HepG2 (cell line): ENCODE data around the gene TOMM22. TPM values are rescaled to one million over a fixed set of nuclear protein-coding genes. Genes with fewer than 3 reads are reported as not detected.

Experiments used
- GABPB1 ChIP-seq: IDR thresholded peaks from 2 replicates; pipeline ENCODE4 v1.6.1; 2016; ENCODE audit warnings: mild to moderate bottlenecking, missing genetic modification reagents, moderate library complexity, missing compliant biosample characterization
- JDP2 ChIP-seq: sonication (generic); formaldehyde crosslinking; IDR thresholded peaks from 2 replicates; pipeline ENCODE4 v1.8.1; 2022; ENCODE audit warnings: missing genetic modification reagents, borderline replicate concordance
- KLF9 ChIP-seq: IDR thresholded peaks from 2 replicates; pipeline ENCODE4 v1.6.1; 2016; ENCODE audit warnings: low read depth
- MATR3 ChIP-seq: sonication (generic); formaldehyde crosslinking; IDR thresholded peaks from 2 replicates; pipeline ENCODE4 v1.4.0; 2020; ENCODE audit warnings: missing genetic modification reagents
- MBD4 ChIP-seq: IDR thresholded peaks from 2 replicates; pipeline ENCODE4 v1.6.1; 2012; ENCODE audit warnings: low read length, inconsistent platforms, borderline replicate concordance
- REL ChIP-seq: sonication (generic); formaldehyde crosslinking; conservative IDR thresholded peaks from 2 replicates; pipeline ENCODE4 v1.8.0; 2022; ENCODE audit warnings: mild to moderate bottlenecking, missing genetic modification reagents, moderate library complexity
- REPIN1 ChIP-seq: sonication (generic); formaldehyde crosslinking; IDR thresholded peaks from 2 replicates; pipeline ENCODE4 v1.8.0; 2022; ENCODE audit warnings: missing genetic modification reagents, low read depth, mild to moderate bottlenecking, borderline replicate concordance
- SAFB2 ChIP-seq: sonication (generic); formaldehyde crosslinking; IDR thresholded peaks from 2 replicates; pipeline ENCODE4 v1.5.1; 2020; ENCODE audit warnings: missing genetic modification reagents, low read depth, mild to moderate bottlenecking, borderline replicate concordance
- SAP130 ChIP-seq: IDR thresholded peaks from 2 replicates; pipeline ENCODE4 v1.6.1; 2016; ENCODE audit warnings: low read depth
- ZMAT3 ChIP-seq: sonication (generic); formaldehyde crosslinking; conservative IDR thresholded peaks from 2 replicates; pipeline ENCODE4 v1.7.0; 2021; ENCODE audit warnings: missing genetic modification reagents
- ZNF629 ChIP-seq: sonication (generic); formaldehyde crosslinking; conservative IDR thresholded peaks from 2 replicates; pipeline ENCODE4 v1.5.0; 2020; ENCODE audit warnings: missing genetic modification reagents
- ZNF672 ChIP-seq: sonication (generic); formaldehyde crosslinking; IDR thresholded peaks from 2 replicates; pipeline ENCODE4 v1.8.1; 2022; ENCODE audit warnings: missing genetic modification reagents
- ZNF720 ChIP-seq: sonication (generic); formaldehyde crosslinking; IDR thresholded peaks from 2 replicates; pipeline ENCODE4 v1.4.0; 2020; ENCODE audit warnings: missing genetic modification reagents
- ZSCAN21 ChIP-seq: sonication (generic); formaldehyde crosslinking; IDR thresholded peaks from 2 replicates; pipeline ENCODE4 v1.8.0; 2022; ENCODE audit warnings: mild to moderate bottlenecking, missing genetic modification reagents, moderate library complexity, borderline replicate concordance
- polyA plus RNA-seq, 8 experiments: library from polyadenylated mRNA; depleted of rRNA in 3 of 8; stranded (reverse) in 7 of 8; unstranded in 1 of 8; fragments of >200 nt; fragmentation: Illumina TruSeq in 4 of 8; extraction: Trizol in 4 of 8; gene quantifications; 2 replicates each; pipeline versions ENCODE4 v1.2.1 to v1.2.3, GENCODE V29; 2011 to 2016; ENCODE audit warnings: low read depth in 4 of 8, missing spikeins in 1 of 8, mixed read lengths in 1 of 8; ENCODE audit not compliant: insufficient read depth in 1 of 8
- total RNA-seq, 5 experiments: library from RNA; depleted of rRNA; stranded (reverse); fragments of >200 nt; fragmentation: Illumina TruSeq; extraction: Trizol; gene quantifications; 2 replicates each; pipeline ENCODE4 v1.2.3, GENCODE V29; 2016; ENCODE audit warnings: low read depth in 1 of 5
- TF ChIP-seq, protein P1 (sequence below): IDR thresholded peaks from 2 replicates; pipeline ENCODE4 v1.6.1; 2016; ENCODE audit warnings: missing genetic modification reagents, missing compliant biosample characterization
- TF ChIP-seq, protein P2 (sequence below): sonication (generic); formaldehyde crosslinking; IDR thresholded peaks from 2 replicates; pipeline ENCODE4 v1.4.0; 2020; ENCODE audit warnings: missing genetic modification reagents
- TF ChIP-seq, protein P3 (sequence below): IDR thresholded peaks from 2 replicates; pipeline ENCODE4 v1.6.1; 2016; ENCODE audit warnings: missing compliant biosample characterization, missing genetic modification reagents, borderline replicate concordance
- TF ChIP-seq, protein P4 (sequence below): sonication (generic); formaldehyde crosslinking; IDR thresholded peaks from 2 replicates; pipeline ENCODE4 v1.5.0; 2020; ENCODE audit warnings: missing genetic modification reagents
- TF ChIP-seq, protein P5 (sequence below): sonication (generic); formaldehyde crosslinking; IDR thresholded peaks from 2 replicates; pipeline ENCODE4 v1.4.0; 2020; ENCODE audit warnings: missing genetic modification reagents
- TF ChIP-seq, protein P6 (sequence below): sonication (generic); formaldehyde crosslinking; IDR thresholded peaks from 2 replicates; pipeline ENCODE4 v1.4.0; 2020; ENCODE audit warnings: low read depth, mild to moderate bottlenecking, missing genetic modification reagents

Gene TOMM22
- total and polyA plus RNA-seq, 2 of the 13 experiments (the other 11 are each of a cell fraction or from before 2014, with no cell fraction given): 46.9 to 118 TPM

DNA sequence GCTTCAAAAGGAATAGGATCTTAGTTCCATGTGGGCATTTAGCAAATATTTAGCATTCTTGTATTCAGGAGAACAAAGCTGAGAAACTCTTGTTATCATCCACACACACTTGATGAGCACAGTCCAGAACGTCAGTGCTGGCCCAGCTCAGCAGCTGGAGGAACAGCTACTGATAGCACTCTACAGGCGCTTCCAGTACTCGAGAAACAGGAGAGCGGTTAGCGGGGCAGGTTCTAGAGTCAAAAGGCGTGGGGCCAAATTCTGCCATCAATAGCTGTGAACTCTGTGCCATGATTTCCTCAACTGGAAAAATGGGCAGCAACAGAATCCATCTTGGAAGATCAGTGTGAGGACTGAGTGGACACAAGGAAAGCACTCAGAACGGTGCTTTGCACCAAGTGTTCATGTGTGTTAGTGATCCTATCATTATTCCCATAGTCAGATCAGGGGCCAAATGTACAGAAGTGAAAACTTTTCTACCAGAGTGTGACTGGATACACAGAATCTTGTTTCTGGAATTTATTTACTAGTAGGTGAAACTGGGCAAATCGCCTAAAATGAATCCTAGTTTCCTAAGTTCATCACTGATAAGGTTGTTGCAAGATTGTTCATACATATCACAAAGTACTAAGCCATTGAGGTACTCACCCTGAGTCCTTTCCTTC lies 15.8 kb downstream of the TOMM22 start (continued):
- TF ChIP-seq REL (CRISPR knock-in tag) (no peak), ZNF629 (CRISPR knock-in tag) (no peak), ZNF672 (CRISPR knock-in tag) (no peak), JDP2 (CRISPR knock-in tag) (no peak), ZMAT3 (0 out of 2 replicates have a peak, but pooled peaks have one; percentile 24), REPIN1 (CRISPR knock-in tag) (no peak), GABPB1 (no peak), MBD4 (0 out of 2 replicates have a peak, but pooled peaks have one; percentile 5), SAP130 (CRISPR knock-in tag) (0 out of 2 replicates have a peak, but pooled peaks have one; percentile 15), MATR3 (CRISPR knock-in tag) (no peak), SAFB2 (no peak), KLF9 (CRISPR knock-in tag) (no peak), ZNF720 (CRISPR knock-in tag) (no peak), ZSCAN21 (peak; percentile 88)
- TF ChIP-seq, protein P1, sequence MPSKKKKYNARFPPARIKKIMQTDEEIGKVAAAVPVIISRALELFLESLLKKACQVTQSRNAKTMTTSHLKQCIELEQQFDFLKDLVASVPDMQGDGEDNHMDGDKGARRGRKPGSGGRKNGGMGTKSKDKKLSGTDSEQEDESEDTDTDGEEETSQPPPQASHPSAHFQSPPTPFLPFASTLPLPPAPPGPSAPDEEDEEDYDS (CRISPR knock-in tag): 0 out of 2 replicates have a peak, but pooled peaks have one; percentile 4
- TF ChIP-seq, protein P2, sequence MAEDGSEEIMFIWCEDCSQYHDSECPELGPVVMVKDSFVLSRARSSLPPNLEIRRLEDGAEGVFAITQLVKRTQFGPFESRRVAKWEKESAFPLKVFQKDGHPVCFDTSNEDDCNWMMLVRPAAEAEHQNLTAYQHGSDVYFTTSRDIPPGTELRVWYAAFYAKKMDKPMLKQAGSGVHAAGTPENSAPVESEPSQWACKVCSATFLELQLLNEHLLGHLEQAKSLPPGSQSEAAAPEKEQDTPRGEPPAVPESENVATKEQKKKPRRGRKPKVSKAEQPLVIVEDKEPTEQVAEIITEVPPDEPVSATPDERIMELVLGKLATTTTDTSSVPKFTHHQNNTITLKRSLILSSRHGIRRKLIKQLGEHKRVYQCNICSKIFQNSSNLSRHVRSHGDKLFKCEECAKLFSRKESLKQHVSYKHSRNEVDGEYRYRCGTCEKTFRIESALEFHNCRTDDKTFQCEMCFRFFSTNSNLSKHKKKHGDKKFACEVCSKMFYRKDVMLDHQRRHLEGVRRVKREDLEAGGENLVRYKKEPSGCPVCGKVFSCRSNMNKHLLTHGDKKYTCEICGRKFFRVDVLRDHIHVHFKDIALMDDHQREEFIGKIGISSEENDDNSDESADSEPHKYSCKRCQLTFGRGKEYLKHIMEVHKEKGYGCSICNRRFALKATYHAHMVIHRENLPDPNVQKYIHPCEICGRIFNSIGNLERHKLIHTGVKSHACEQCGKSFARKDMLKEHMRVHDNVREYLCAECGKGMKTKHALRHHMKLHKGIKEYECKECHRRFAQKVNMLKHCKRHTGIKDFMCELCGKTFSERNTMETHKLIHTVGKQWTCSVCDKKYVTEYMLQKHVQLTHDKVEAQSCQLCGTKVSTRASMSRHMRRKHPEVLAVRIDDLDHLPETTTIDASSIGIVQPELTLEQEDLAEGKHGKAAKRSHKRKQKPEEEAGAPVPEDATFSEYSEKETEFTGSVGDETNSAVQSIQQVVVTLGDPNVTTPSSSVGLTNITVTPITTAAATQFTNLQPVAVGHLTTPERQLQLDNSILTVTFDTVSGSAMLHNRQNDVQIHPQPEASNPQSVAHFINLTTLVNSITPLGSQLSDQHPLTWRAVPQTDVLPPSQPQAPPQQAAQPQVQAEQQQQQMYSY: no peak
- TF ChIP-seq, protein P3, sequence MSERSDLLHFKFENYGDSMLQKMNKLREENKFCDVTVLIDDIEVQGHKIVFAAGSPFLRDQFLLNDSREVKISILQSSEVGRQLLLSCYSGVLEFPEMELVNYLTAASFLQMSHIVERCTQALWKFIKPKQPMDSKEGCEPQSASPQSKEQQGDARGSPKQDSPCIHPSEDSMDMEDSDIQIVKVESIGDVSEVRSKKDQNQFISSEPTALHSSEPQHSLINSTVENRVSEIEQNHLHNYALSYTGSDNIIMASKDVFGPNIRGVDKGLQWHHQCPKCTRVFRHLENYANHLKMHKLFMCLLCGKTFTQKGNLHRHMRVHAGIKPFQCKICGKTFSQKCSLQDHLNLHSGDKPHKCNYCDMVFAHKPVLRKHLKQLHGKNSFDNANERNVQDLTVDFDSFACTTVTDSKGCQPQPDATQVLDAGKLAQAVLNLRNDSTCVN (CRISPR knock-in tag): peak; percentile 78; the same call in 1 of the 2 replicates
- TF ChIP-seq, protein P4, sequence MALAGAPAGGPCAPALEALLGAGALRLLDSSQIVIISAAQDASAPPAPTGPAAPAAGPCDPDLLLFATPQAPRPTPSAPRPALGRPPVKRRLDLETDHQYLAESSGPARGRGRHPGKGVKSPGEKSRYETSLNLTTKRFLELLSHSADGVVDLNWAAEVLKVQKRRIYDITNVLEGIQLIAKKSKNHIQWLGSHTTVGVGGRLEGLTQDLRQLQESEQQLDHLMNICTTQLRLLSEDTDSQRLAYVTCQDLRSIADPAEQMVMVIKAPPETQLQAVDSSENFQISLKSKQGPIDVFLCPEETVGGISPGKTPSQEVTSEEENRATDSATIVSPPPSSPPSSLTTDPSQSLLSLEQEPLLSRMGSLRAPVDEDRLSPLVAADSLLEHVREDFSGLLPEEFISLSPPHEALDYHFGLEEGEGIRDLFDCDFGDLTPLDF: no peak
- TF ChIP-seq, protein P5, sequence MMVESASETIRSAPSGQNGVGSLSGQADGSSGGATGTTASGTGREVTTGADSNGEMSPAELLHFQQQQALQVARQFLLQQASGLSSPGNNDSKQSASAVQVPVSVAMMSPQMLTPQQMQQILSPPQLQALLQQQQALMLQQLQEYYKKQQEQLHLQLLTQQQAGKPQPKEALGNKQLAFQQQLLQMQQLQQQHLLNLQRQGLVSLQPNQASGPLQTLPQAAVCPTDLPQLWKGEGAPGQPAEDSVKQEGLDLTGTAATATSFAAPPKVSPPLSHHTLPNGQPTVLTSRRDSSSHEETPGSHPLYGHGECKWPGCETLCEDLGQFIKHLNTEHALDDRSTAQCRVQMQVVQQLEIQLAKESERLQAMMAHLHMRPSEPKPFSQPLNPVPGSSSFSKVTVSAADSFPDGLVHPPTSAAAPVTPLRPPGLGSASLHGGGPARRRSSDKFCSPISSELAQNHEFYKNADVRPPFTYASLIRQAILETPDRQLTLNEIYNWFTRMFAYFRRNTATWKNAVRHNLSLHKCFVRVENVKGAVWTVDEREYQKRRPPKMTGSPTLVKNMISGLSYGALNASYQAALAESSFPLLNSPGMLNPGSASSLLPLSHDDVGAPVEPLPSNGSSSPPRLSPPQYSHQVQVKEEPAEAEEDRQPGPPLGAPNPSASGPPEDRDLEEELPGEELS (CRISPR knock-in tag): no peak
- TF ChIP-seq, protein P6, sequence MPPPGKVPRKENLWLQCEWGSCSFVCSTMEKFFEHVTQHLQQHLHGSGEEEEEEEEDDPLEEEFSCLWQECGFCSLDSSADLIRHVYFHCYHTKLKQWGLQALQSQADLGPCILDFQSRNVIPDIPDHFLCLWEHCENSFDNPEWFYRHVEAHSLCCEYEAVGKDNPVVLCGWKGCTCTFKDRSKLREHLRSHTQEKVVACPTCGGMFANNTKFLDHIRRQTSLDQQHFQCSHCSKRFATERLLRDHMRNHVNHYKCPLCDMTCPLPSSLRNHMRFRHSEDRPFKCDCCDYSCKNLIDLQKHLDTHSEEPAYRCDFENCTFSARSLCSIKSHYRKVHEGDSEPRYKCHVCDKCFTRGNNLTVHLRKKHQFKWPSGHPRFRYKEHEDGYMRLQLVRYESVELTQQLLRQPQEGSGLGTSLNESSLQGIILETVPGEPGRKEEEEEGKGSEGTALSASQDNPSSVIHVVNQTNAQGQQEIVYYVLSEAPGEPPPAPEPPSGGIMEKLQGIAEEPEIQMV (CRISPR knock-in tag): no peak
